Activated T-cell treated with anti-CD3 and anti-CD28 coated beads, Interleukin-2, amount 50 U/mL, for 4 hours (primary cell): ENCODE measurements around the gene BATF. TPM values are rescaled to one million over a fixed set of nuclear protein-coding genes. Genes with fewer than 3 reads are reported as not detected.

Source experiments
- ATAC-seq, 2 donors: fragments of 200-7000 bp; cut with Tn5 transposase; one replicate each; pipeline ENCODE4 v1.10.0; 2021
- DNase-seq: peaks from one replicate; pipeline ENCODE4 v3.0.0-alpha.2; 2020
- H3K27me3 Mint-ChIP-seq: one replicate; pipeline ENCODE4 v1.8.0; 2021; ENCODE audit warnings: low read depth, mixed read lengths
- H3K36me3 Mint-ChIP-seq: one replicate; pipeline ENCODE4 v1.8.0; 2022; ENCODE audit warnings: mixed read lengths; ENCODE audit not compliant: insufficient read depth
- H3K4me1 Mint-ChIP-seq: one replicate; pipeline ENCODE4 v1.8.0; 2021; ENCODE audit warnings: low read depth, mixed read lengths
- H3K4me3 Mint-ChIP-seq: one replicate; pipeline ENCODE4 v1.8.0; 2021; ENCODE audit warnings: mild to moderate bottlenecking, moderate library complexity, mixed read lengths
- H3K9me3 Mint-ChIP-seq: one replicate; pipeline ENCODE4 v1.8.0; 2021; ENCODE audit warnings: mixed read lengths
- total RNA-seq, 3 donors: library from RNA; stranded (reverse); gene quantifications; one replicate each; pipeline ENCODE4 v1.2.1, GENCODE V29; 2021

BATF gene
- total RNA-seq, 3 donors from 2014 or later, result 186 to 193 (median 191) TPM

DNA sequence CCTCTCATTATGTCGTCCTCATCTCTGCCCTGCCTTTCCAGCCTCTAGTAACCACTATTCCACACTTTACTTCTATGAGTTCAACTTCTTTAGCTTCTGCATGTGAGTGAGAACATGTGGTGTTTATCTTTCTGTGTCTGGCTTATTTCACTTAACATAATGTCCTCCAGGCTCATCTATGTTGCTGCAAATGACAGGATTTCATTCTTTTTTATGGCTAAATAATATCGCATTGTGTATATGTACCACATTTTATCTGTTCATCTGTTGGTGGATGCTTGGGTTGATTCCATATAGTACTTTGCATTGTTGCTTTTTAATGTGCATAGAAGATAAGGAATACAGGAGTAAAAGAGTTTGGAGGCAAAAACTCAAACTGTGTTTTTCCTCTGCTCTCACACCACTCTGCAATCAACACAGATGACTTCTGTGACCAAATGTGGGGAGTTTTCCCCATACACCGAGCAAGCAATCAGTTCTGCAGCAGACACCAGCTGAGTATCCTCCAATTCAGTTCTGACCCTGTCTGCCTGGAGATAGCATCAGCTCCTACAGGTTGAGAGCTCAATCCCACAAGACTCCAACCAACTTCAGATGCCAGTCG is 31.6 kb downstream of the BATF start:
- no peak overlapping the region for H3K4me3 Mint-ChIP-seq
- DNase-seq (no peak), ATAC-seq (no peak)
- no peaks in the 10 kb centered on the region for H3K9me3 Mint-ChIP-seq
- H3K36me3 Mint-ChIP-seq, result peaks cover 8% of the 10 kb centered on the region
- H3K4me1 Mint-ChIP-seq, result peaks cover 44% of the 10 kb centered on the region
- H3K27me3 Mint-ChIP-seq, result no peaks in the 10 kb centered on the region

DNA sequence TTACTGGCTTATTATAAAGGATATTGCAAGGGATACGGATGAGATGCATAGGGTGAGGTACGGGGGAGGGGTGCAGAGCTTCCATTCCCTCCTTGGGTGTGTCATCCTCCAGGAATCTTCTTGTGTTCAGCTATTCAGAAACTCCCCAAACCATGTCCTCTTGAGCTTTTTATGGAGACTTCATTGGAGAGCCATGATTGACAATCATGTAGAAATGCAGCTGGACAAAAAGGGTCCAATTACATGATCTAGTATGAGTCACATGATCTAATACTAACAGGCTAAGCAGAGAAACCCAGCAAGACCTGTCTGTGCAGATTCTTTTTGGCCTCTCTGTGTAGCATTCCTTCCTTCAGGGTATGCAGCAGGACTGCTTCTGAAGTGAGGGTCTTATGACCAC is 32.2 kb downstream of the BATF start:
- Mint-ChIP-seq H3K4me1 (peaks cover 44% of the 10 kb centered on the region), H3K27me3 (no peaks in the 10 kb centered on the region), H3K36me3 (peaks cover 3% of the 10 kb centered on the region), H3K9me3 (no peaks in the 10 kb centered on the region), H3K4me3 (no peak overlapping the region)
- ATAC-seq, result no peak
- no peak for DNase-seq

DNA sequence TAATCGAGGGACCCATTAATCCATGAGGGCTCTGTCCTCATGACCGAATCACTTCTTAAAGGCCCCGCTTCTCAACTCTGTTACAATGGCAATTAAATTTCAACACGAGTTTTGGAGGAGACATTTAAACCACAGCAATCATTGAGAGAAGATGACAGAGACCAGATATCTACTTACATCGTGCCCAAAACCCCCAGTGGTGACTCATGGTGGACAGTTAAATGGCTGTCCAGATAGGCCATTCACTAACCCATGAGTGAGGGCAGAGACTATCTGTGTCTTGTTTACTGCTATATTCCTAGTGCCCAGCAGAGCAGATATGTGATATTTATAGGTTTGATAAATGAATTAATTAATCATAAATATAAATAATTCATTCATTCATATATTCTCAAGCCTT is 36.2 kb downstream of the BATF start:
- ATAC-seq, result no peak
- H3K27me3 Mint-ChIP-seq, result no peaks in the 10 kb centered on the region
- no peak overlapping the region for H3K4me3 Mint-ChIP-seq
- no peaks in the 10 kb centered on the region for H3K9me3 Mint-ChIP-seq
- DNase-seq, result no peak
- H3K36me3 Mint-ChIP-seq, result no peaks in the 10 kb centered on the region
- peaks cover 58% of the 10 kb centered on the region for H3K4me1 Mint-ChIP-seq

DNA sequence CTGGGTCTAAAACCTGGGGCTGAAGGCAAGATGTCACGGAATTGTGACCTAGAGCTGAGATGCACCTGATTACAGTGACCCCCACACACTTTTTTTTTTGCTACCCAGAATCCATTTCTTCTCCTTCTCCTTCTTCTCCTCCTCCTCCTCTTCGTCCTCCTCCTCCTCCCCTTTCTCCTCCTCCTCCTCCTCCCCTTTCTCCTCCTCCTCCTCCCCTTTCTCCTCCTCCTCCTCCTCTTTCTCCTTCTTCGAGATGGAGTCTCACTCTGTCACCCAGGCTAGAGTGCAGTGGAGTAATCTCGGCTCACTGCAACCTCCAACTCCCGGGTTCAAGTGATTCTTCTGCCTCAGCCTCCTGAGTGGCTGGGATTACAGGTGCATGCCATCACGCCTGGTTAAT is 36.8 kb downstream of the BATF start:
- no peak for DNase-seq
- no peak for ATAC-seq
- Mint-ChIP-seq H3K4me1 (peaks cover 57% of the 10 kb centered on the region), H3K36me3 (no peaks in the 10 kb centered on the region), H3K9me3 (no peaks in the 10 kb centered on the region), H3K4me3 (no peak overlapping the region), H3K27me3 (no peaks in the 10 kb centered on the region)

DNA sequence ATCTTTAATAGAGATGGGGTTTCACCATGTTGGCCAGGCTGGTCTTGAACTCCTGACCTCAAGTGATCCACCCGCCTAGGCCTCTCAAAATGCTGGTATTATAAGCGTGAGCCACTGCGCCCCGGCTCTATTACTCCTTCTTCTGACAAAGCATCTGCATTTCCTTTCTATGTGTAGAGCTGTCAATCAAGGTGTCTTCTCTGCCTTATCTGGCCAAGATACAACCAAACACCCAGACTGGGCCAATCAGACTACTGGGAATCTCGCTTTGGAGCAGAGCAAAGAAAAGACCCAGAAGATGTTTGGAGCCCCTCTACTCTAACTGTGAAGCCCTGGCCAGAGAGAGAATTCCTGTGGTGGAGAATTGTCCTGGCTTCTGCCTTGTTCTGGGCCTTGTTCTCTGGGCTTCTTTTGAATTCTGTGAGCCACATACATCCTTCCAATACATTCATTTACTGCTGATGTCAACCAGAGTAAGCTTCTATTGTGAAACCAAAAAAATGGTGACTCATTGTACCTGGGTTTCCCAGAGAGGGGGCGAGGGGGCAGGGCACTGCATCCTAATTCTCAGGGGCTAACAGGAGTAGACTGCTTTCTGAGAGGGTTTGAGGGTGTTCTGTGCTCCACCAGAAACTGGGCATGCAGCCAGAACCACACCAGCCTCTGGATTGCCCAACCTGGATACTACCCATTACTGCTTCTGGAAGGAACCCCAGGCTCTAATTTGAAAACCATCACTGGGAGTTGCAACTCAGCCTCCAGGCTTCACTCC is 37.4 kb downstream of the BATF start:
- peak; percentile 70 to 74 for ATAC-seq
- H3K9me3 Mint-ChIP-seq, result no peaks in the 10 kb centered on the region
- peak overlapping the region; percentile 41 for H3K4me3 Mint-ChIP-seq
- peak; percentile 39 for DNase-seq
- no peaks in the 10 kb centered on the region for H3K27me3 Mint-ChIP-seq
- no peaks in the 10 kb centered on the region for H3K36me3 Mint-ChIP-seq
- H3K4me1 Mint-ChIP-seq, result peaks cover 62% of the 10 kb centered on the region

DNA sequence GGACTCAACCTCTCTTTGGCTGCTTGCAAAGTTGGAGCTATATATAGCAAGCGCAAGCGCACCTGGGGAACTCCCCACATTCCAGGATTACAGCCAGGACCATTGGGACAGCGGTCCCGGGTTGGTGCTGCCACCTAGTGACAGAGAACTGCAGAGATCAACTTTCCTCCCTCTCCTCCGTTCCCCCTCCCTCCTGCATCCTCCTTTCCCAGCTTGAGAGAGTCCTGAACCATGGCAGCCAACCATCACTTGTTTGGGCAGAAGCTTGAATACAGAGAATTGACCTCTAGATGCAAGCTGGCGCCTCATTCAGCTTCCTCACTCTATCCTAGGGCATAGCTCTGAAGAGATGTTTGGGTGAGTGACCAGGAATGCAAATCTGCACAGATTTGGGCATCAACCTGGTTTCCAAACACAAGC is 38.8 kb downstream of the BATF start:
- no peak for ATAC-seq
- peaks cover 74% of the 10 kb centered on the region for H3K4me1 Mint-ChIP-seq
- DNase-seq, result peak; percentile 54

GRCh38 chr14:75562089-75562488 is 39.8 kb downstream of the BATF start:
- Mint-ChIP-seq H3K4me3 (peak overlapping the region; percentile 46), H3K9me3 (no peaks in the 10 kb centered on the region), H3K27me3 (no peaks in the 10 kb centered on the region), H3K4me1 (peaks cover 81% of the 10 kb centered on the region), H3K36me3 (no peaks in the 10 kb centered on the region)
- peak; percentile 43 for DNase-seq
- peak; percentile 65 to 66 for ATAC-seq

More for the DNA sequence above, 38.8 kb downstream of the BATF start:
- Mint-ChIP-seq H3K4me3 (no peak overlapping the region), H3K27me3 (no peaks in the 10 kb centered on the region), H3K36me3 (no peaks in the 10 kb centered on the region), H3K9me3 (no peaks in the 10 kb centered on the region)

DNA sequence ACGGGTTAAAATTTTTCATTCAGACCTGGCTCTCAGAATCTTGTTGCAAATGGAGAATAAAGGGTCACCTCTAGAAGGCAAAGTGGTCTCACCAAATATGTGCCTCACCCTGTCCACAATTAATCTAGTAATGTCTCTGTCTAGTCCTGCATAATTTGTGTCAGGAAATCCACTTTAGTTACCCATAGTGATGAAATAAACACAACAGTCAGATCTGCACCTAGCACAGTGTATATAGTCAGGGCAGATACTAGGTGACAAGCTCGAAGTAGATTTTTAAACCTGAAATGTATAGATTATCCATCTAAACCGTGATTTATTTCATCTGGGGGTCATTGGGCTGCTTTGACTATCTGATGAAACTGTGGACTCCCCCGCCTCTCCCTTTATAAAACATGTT is 40.2 kb downstream of the BATF start:
- peak; percentile 9 to 24 for ATAC-seq
- Mint-ChIP-seq H3K27me3 (no peaks in the 10 kb centered on the region), H3K4me1 (peaks cover 82% of the 10 kb centered on the region), H3K36me3 (no peaks in the 10 kb centered on the region), H3K4me3 (peak overlapping the region; percentile 46), H3K9me3 (no peaks in the 10 kb centered on the region)
- DNase-seq, result no peak

DNA sequence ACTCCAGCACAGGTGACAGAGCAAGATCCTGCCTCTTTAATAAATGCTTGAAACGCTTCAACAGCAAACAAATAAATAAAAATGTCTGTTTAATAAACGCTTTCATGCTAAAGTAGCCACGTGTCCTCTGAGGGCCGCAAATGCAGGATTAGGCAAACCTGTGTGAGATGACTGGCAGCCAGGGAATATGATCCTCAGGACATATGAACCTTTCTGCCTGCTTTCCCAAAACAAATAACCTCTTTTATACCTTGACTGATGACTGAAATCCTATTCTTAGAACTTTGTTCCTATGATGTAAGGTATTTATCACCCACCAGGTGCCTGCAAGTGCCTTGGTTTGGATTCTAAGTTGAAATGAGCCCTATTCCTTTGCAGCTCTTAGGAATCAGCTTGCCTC is 41.7 kb downstream of the BATF start:
- H3K27me3 Mint-ChIP-seq, result no peaks in the 10 kb centered on the region
- DNase-seq, result no peak
- peaks cover 89% of the 10 kb centered on the region for H3K4me1 Mint-ChIP-seq
- H3K4me3 Mint-ChIP-seq, result no peak overlapping the region
- ATAC-seq, result no peak
- no peaks in the 10 kb centered on the region for H3K36me3 Mint-ChIP-seq
- H3K9me3 Mint-ChIP-seq, result no peaks in the 10 kb centered on the region

- DNase-seq (no peak), ATAC-seq (no peak)
- Mint-ChIP-seq H3K4me1 (peaks cover 86% of the 10 kb centered on the region), H3K36me3 (no peaks in the 10 kb centered on the region), H3K27me3 (no peaks in the 10 kb centered on the region), H3K9me3 (no peaks in the 10 kb centered on the region), H3K4me3 (no peak overlapping the region)
Observed at GRCh38 chr14:75565056-75565455, 42.8 kb downstream of the BATF start.

DNA sequence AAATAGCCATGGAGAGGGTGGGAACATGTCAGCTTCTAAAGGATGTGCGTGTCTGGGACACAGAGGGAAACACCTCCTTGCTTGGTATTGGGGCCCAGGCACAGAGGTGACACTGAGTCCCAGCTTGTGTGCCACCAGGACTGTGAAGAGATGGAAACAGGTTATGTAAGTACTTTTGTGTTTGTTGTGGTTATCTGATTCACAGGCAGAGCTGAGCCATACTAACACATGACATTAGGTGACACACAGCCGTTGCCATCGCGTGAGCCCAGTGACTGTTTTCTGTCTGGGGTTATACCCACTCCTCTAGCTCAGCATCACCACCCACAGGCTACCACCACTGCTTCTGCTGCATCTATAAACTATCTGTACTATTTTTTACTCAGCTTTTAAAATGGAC is 44.1 kb downstream of the BATF start:
- peaks cover 85% of the 10 kb centered on the region for H3K4me1 Mint-ChIP-seq

GRCh38 chr14:75566752-75567151 is 44.5 kb downstream of the BATF start:
- DNase-seq (no peak), ATAC-seq (peak; percentile 0 to 1)
- Mint-ChIP-seq H3K9me3 (no peaks in the 10 kb centered on the region), H3K4me1 (peaks cover 85% of the 10 kb centered on the region), H3K4me3 (peak overlapping the region; percentile 81), H3K36me3 (peaks cover under 1% of the 10 kb centered on the region), H3K27me3 (no peaks in the 10 kb centered on the region)

More for the DNA sequence above, 44.1 kb downstream of the BATF start:
- H3K4me3 Mint-ChIP-seq, result peak overlapping the region; percentile 81
- no peaks in the 10 kb centered on the region for H3K36me3 Mint-ChIP-seq
- no peaks in the 10 kb centered on the region for H3K9me3 Mint-ChIP-seq
- no peaks in the 10 kb centered on the region for H3K27me3 Mint-ChIP-seq
- ATAC-seq, result peak; percentile 79 to 85
- peak; percentile 70 for DNase-seq

- no peak for ATAC-seq
- peak overlapping the region; percentile 65 for H3K4me3 Mint-ChIP-seq
- H3K36me3 Mint-ChIP-seq, result peaks cover 7% of the 10 kb centered on the region
- H3K27me3 Mint-ChIP-seq, result no peaks in the 10 kb centered on the region
- no peaks in the 10 kb centered on the region for H3K9me3 Mint-ChIP-seq
- no peak for DNase-seq
- peaks cover 79% of the 10 kb centered on the region for H3K4me1 Mint-ChIP-seq
Observed at GRCh38 chr14:75568140-75568539, 45.9 kb downstream of the BATF start.

DNA sequence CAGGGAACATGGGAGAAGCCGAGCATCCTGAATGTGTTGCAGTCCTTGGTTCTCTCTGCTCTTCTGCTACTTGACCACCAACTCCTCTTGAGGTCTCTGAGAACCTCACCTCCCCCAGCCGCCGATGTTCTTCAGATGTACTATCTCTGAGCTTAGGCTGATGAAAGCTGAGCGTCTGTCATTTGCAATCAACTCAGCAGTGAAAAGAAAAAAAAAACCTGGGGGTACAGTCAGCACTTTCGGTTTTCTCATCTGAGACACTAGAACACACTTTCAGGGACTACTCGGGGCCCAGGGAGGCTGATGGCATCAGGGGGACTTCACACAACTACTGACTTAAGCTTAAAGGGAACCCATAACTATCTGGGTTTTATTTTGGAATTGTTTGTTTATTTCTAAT is 46.5 kb downstream of the BATF start:
- no peak for DNase-seq
- Mint-ChIP-seq H3K9me3 (no peaks in the 10 kb centered on the region), H3K27me3 (no peaks in the 10 kb centered on the region), H3K4me3 (peak overlapping the region; percentile 3), H3K36me3 (peaks cover 7% of the 10 kb centered on the region), H3K4me1 (peaks cover 76% of the 10 kb centered on the region)
- peak; percentile 27 to 33 for ATAC-seq

- ATAC-seq, result peak; percentile 3 to 8
- Mint-ChIP-seq H3K36me3 (peaks cover 7% of the 10 kb centered on the region), H3K4me1 (peaks cover 59% of the 10 kb centered on the region), H3K4me3 (no peak overlapping the region), H3K9me3 (no peaks in the 10 kb centered on the region), H3K27me3 (no peaks in the 10 kb centered on the region)
- DNase-seq, result no peak
Observed at GRCh38 chr14:75570797-75571196, 48.5 kb downstream of the BATF start.
